Measurements from ENCODE around the gene PINK1.

- TF ChIP-seq POLR2AphosphoS5 (IDR thresholded peaks at IDR 0.05) (no peak), CTCF (IDR thresholded peaks at IDR 0.05; ENCODE audit: poor library complexity, severe bottlenecking) (no peak), RAD21 (conservative IDR thresholded peaks at IDR 0.05) (no peak), EZH2 (IDR thresholded peaks at IDR 0.05; ENCODE audit: borderline replicate concordance, insufficient read depth, low read length, poor library complexity, severe bottlenecking) (no peak)
Measured at GRCh38 chr1:20643080-20643479, 9.8 kb downstream of the PINK1 start.

All from neural cell (in vitro differentiated cells).